Lower leg skin (tissue), 3 donors: ENCODE results near the gene CTSZ.

Source experiments
- CTCF ChIP-seq, 3 donors: fragments of 450-650 bp; IDR thresholded peaks; one replicate each; pipeline ENCODE4 v1.5.1; 2016; ENCODE audit warnings: antibody characterized with exemption in 3 of 3, mild to moderate bottlenecking in 3 of 3, moderate library complexity in 2 of 3
- POLR2A ChIP-seq, 2 donors: fragments of 450-650 bp; IDR thresholded peaks; one replicate each; pipeline ENCODE4 v1.6.1; 2016 to 2017; ENCODE audit warnings: antibody characterized with exemption in 2 of 2, mild to moderate bottlenecking in 1 of 2, moderate library complexity in 1 of 2

GRCh38 chr20:58990651-58991445 lies 16.2 kb downstream of the CTSZ start:
- TF ChIP-seq CTCF (IDR thresholded peaks at IDR 0.05) (no peak), POLR2A (IDR thresholded peaks at IDR 0.05) (no peak)
